ENCODE data around the gene NYNRIN.
"Not testable (repeated sequence)": the region's sequence is repeated elsewhere in the genome, so short reads cannot be mapped to it uniquely, and the experiment has no call there.

The NYNRIN gene

GRCh38 chr14:24369907-24370687 is 28.7 kb upstream of the NYNRIN start:
- DNase-seq (ENCODE audit: low read depth in 2 of 2): no peak

- DNase-seq (ENCODE audit: low read depth in 2 of 2): no peak
These were observed 28.1 kb upstream of the NYNRIN start for GRCh38 chr14:24370748-24371147.

GRCh38 chr14:24371605-24372004 is 27.2 kb upstream of the NYNRIN start:
- not testable (repeated sequence) for DNase-seq (ENCODE audit: low read depth in 2 of 2)

- DNase-seq (ENCODE audit: low read depth in 2 of 2): no peak
These were observed 25.9 kb upstream of the NYNRIN start for GRCh38 chr14:24372701-24373416.

- no peak for DNase-seq (ENCODE audit: low read depth in 2 of 2)
These were observed 22.2 kb upstream of the NYNRIN start for GRCh38 chr14:24376448-24377070.

GRCh38 chr14:24377126-24377525 is 21.7 kb upstream of the NYNRIN start:
- DNase-seq (ENCODE audit: low read depth in 2 of 2): no peak

GRCh38 chr14:24377657-24378056 is 21.1 kb upstream of the NYNRIN start:
- no peak for DNase-seq (ENCODE audit: low read depth in 2 of 2)

- DNase-seq (ENCODE audit: low read depth in 2 of 2): no peak
These were observed 20.5 kb upstream of the NYNRIN start for GRCh38 chr14:24378327-24378726.

- no peak for DNase-seq (ENCODE audit: low read depth in 2 of 2)
These were observed 19.6 kb upstream of the NYNRIN start for GRCh38 chr14:24378981-24379906.

- no peak for DNase-seq (ENCODE audit: low read depth in 2 of 2)
These were observed 18.7 kb upstream of the NYNRIN start for GRCh38 chr14:24379907-24380730.

- no peak for DNase-seq (ENCODE audit: low read depth in 2 of 2)
These were observed 17.3 kb upstream of the NYNRIN start for GRCh38 chr14:24381363-24382063.

- DNase-seq (ENCODE audit: low read depth in 2 of 2): no peak
These were observed 16.8 kb upstream of the NYNRIN start for GRCh38 chr14:24382064-24382371.

GRCh38 chr14:24384169-24384568 is 14.6 kb upstream of the NYNRIN start:
- DNase-seq (ENCODE audit: low read depth in 2 of 2): no peak

- DNase-seq (ENCODE audit: low read depth in 2 of 2): no peak
These were observed 13.3 kb upstream of the NYNRIN start for GRCh38 chr14:24385524-24385923.

GRCh38 chr14:24387009-24387345 is 11.8 kb upstream of the NYNRIN start:
- DNase-seq (ENCODE audit: low read depth in 2 of 2): no peak

GRCh38 chr14:24387579-24387978 is 11.2 kb upstream of the NYNRIN start:
- DNase-seq (ENCODE audit: low read depth in 2 of 2): not testable (repeated sequence)

GRCh38 chr14:24388474-24389179 is 10.2 kb upstream of the NYNRIN start:
- no peak for DNase-seq (ENCODE audit: low read depth in 2 of 2)

GRCh38 chr14:24389226-24389848 is 9.5 kb upstream of the NYNRIN start:
- no peak for DNase-seq (ENCODE audit: low read depth in 2 of 2)

GRCh38 chr14:24390701-24391468 is 7.9 kb upstream of the NYNRIN start:
- no peak for DNase-seq (ENCODE audit: low read depth in 2 of 2)
